Sigmoid colon (tissue), 3 donors: ENCODE measurements around the gene PDE4D.

Experiments used
- CTCF ChIP-seq, 4 experiments: fragments of 450-650 bp in 3 of 4; fragments of 200-600 bp in 1 of 4; IDR thresholded peaks; one replicate each; pipeline ENCODE4 v1.5.1; 2016 to 2019; ENCODE audit warnings: antibody characterized with exemption in 4 of 4, mild to moderate bottlenecking in 3 of 4, moderate library complexity in 2 of 4
- POLR2A ChIP-seq, 2 donors: fragments of 450-650 bp; IDR thresholded peaks; one replicate each; pipeline ENCODE4 v1.6.1; 2016; ENCODE audit warnings: antibody characterized with exemption in 2 of 2, mild to moderate bottlenecking in 2 of 2, moderate library complexity in 2 of 2

GRCh38 chr5:59119480-59119879, 774.0 kb downstream of the PDE4D start:
- TF ChIP-seq POLR2A (IDR thresholded peaks at IDR 0.05) (no peak), CTCF (IDR thresholded peaks at IDR 0.05) (no peak)
